Epithelial cell of proximal tubule (primary cell): ENCODE data around the gene ZNF503. TPM values are rescaled to one million over a fixed set of nuclear protein-coding genes. Genes with fewer than 3 reads are reported as not detected.

Experiments used
- DNase-seq: peaks from one replicate; pipeline ENCODE4 v3.0.0-alpha.2; 2011; ENCODE audit warnings: low read depth
- H3K4me3 ChIP-seq: 2 replicates; pipeline ENCODE4 v1.5.1; 2011; ENCODE audit warnings: low read depth, mild to moderate bottlenecking, low read length
- CTCF ChIP-seq: conservative IDR thresholded peaks from 2 replicates; pipeline ENCODE4 v1.5.1; 2012; ENCODE audit warnings: low read depth, mild to moderate bottlenecking, low read length
- total RNA-seq: library from RNA; depleted of rRNA; stranded (reverse); fragments of >200 nt; gene quantifications from 2 replicates; pipeline ENCODE4 v1.2.3, GENCODE V29; 2015

The ZNF503 gene
- total RNA-seq, 1 donor from 2014 or later: 9.6 TPM

- no peak for DNase-seq
- no peak overlapping the region for H3K4me3 ChIP-seq
- no peak for TF ChIP-seq CTCF
Measured at GRCh38 chr10:75406462-75407223, 5.1 kb upstream of the ZNF503 start.

- TF ChIP-seq CTCF: no peak
- peak overlapping the region; percentile 99 for H3K4me3 ChIP-seq
- DNase-seq: no peak
Measured at GRCh38 chr10:75405598-75406461, 4.3 kb upstream of the ZNF503 start.

- no peak for DNase-seq
- peak overlapping the region; percentile 99 for H3K4me3 ChIP-seq
- no peak for TF ChIP-seq CTCF
Measured at GRCh38 chr10:75404815-75405597, 3.4 kb upstream of the ZNF503 start.

GRCh38 chr10:75403939-75404814 lies 2.6 kb upstream of the ZNF503 start:
- DNase-seq: no peak
- TF ChIP-seq CTCF: no peak
- peak overlapping the region; percentile 99 for H3K4me3 ChIP-seq

GRCh38 chr10:75403144-75403938 lies 1.8 kb upstream of the ZNF503 start:
- TF ChIP-seq CTCF: no peak
- peak overlapping the region; percentile 99 for H3K4me3 ChIP-seq
- no peak for DNase-seq
